ENCODE results near the gene RNF145. TPM values are rescaled to one million over a fixed set of nuclear protein-coding genes. Genes with fewer than 3 reads are reported as not detected.
A peak's percentile ranks its signal among the peaks of the same experiment; 100 is the strongest.

RNF145 gene
- total and polyA plus RNA-seq, 10 donors: 27.6 to 90.7 (median 69.6) TPM

DNA sequence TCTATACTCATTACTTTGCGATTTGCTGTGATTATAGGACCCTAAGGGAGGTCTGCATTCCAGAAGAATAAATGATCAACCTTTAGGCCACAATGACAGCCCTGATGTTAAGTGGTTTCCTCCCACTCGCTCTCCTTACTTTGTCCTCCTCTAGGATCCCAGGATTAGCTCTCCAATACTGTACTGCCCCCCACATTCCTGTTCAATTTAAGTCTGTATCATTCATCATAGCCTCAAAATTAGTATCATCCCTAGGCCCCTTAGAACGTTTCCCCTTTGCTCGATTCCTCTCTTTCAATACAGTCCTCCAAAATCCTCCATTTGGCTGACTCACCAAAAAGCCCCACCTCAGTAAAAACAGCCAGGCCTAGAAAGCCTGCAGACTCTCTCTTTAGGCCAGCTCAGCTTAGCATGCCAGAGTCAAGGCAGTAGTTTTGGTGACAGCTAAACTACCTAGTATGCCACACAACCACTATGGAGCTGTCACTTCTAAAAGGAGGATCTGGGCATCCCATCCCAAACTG is 24.4 kb downstream of the RNF145 start:
- Histone ChIP-seq H3K9me3 (no peaks in the 10 kb centered on the region), H3K27ac (peak overlapping the region in 4 of 8 donors; percentile 2 to 26 (median 22)), H3K36me3 (peaks cover 0 to 65% (median 11%) of the 10 kb centered on the region in 6 donors), H3K4me3 (no peak overlapping the region), H3K27me3 (replicated peaks in 1 of 7) (no peaks in the 10 kb centered on the region), H3K4me1 (peaks cover 27 to 75% (median 45%) of the 10 kb centered on the region in 6 donors)
- TF ChIP-seq, protein P1, sequence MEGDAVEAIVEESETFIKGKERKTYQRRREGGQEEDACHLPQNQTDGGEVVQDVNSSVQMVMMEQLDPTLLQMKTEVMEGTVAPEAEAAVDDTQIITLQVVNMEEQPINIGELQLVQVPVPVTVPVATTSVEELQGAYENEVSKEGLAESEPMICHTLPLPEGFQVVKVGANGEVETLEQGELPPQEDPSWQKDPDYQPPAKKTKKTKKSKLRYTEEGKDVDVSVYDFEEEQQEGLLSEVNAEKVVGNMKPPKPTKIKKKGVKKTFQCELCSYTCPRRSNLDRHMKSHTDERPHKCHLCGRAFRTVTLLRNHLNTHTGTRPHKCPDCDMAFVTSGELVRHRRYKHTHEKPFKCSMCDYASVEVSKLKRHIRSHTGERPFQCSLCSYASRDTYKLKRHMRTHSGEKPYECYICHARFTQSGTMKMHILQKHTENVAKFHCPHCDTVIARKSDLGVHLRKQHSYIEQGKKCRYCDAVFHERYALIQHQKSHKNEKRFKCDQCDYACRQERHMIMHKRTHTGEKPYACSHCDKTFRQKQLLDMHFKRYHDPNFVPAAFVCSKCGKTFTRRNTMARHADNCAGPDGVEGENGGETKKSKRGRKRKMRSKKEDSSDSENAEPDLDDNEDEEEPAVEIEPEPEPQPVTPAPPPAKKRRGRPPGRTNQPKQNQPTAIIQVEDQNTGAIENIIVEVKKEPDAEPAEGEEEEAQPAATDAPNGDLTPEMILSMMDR (IDR thresholded peaks at IDR 0.05 in 8 of 11, conservative IDR thresholded peaks at IDR 0.05 in 3 of 11): no peak
- TF ChIP-seq POLR2AphosphoS5 (IDR thresholded peaks at IDR 0.05) (no peak), POLR2A (IDR thresholded peaks at IDR 0.05) (no peak)
- DNase-seq: no peak
- intact Hi-C loops (cut with DNase I; ENCODE audit: low total_unique reads): no loop called here
- 52 to 63% (median 55%) methylated on average over 4 of the region's 4 CpGs for WGBS, 5 donors

- H3K27ac ChIP-seq: peak overlapping the region in 1 of 8 donors; percentile 52
Observed at GRCh38 chr5:159184236-159184635, 25.1 kb downstream of the RNF145 start.

DNA sequence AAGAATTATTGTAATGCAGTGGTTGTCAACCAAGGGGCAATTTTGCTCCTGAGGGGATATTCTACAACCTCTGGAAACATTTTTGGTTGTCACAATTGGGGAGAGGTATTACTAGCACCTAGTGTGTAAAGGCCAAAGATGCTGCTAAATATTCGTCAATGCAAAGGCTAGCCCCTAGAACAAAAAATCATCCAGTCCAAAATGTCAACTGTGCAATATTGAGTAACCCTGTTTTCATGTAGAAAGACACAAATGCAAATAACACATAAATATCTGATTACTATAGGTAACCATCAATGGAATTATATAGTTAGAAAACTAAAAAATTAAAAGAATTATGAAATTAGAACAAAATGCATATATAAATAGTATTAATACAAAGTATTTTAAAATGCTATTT is 26.1 kb downstream of the RNF145 start:
- H3K4me1 ChIP-seq: peaks cover 27 to 86% (median 51%) of the 10 kb centered on the region in 6 donors
- intact Hi-C loops (cut with DNase I; ENCODE audit: low total_unique reads): no loop called here
- no peak for DNase-seq
- peak overlapping the region in 5 of 8 donors; percentile 24 to 58 (median 34) for H3K27ac ChIP-seq
- no peaks in the 10 kb centered on the region for H3K9me3 ChIP-seq
- WGBS, 5 donors: 0 to 85% (median 0%) methylated on average over 1 of the region's 1 CpG
- H3K36me3 ChIP-seq: peaks cover 0 to 65% (median 6%) of the 10 kb centered on the region in 6 donors
- H3K4me3 ChIP-seq: no peak overlapping the region
- no peak for TF ChIP-seq POLR2AphosphoS5 (IDR thresholded peaks at IDR 0.05)
- TF ChIP-seq POLR2A (IDR thresholded peaks at IDR 0.05): no peak
- TF ChIP-seq, protein P1 (IDR thresholded peaks at IDR 0.05 in 8 of 11, conservative IDR thresholded peaks at IDR 0.05 in 3 of 11): no peak
- no peaks in the 10 kb centered on the region for H3K27me3 ChIP-seq (replicated peaks in 1 of 7)

More at GRCh38 chr5:159184236-159184635, 25.1 kb downstream of the RNF145 start:
- peaks cover 0 to 63% (median 5%) of the 10 kb centered on the region in 6 donors for H3K36me3 ChIP-seq
- TF ChIP-seq, protein P1 (IDR thresholded peaks at IDR 0.05 in 8 of 11, conservative IDR thresholded peaks at IDR 0.05 in 3 of 11): no peak
- TF ChIP-seq POLR2A (IDR thresholded peaks at IDR 0.05) (no peak), POLR2AphosphoS5 (IDR thresholded peaks at IDR 0.05) (no peak)
- DNase-seq: no peak
- H3K4me1 ChIP-seq: peaks cover 27 to 77% (median 50%) of the 10 kb centered on the region in 6 donors
- intact Hi-C loops (cut with DNase I; ENCODE audit: low total_unique reads): no loop called here
- 77 to 91% (median 90%) methylated on average over 3 of the region's 3 CpGs for WGBS, 5 donors
- H3K4me3 ChIP-seq: no peak overlapping the region
- H3K27me3 ChIP-seq (replicated peaks in 1 of 7): no peaks in the 10 kb centered on the region
- no peaks in the 10 kb centered on the region for H3K9me3 ChIP-seq

GRCh38 chr5:159182691-159183090 is 26.7 kb downstream of the RNF145 start:
- peaks cover 0 to 65% (median 6%) of the 10 kb centered on the region in 6 donors for H3K36me3 ChIP-seq
- H3K27me3 ChIP-seq (replicated peaks in 1 of 7): no peaks in the 10 kb centered on the region
- peak overlapping the region in 6 of 8 donors; percentile 16 to 58 (median 34) for H3K27ac ChIP-seq
- H3K9me3 ChIP-seq: no peaks in the 10 kb centered on the region
- DNase-seq: no peak
- no peak for TF ChIP-seq POLR2AphosphoS5 (IDR thresholded peaks at IDR 0.05)
- TF ChIP-seq POLR2A (IDR thresholded peaks at IDR 0.05): no peak
- TF ChIP-seq, protein P1 (IDR thresholded peaks at IDR 0.05 in 8 of 11, conservative IDR thresholded peaks at IDR 0.05 in 3 of 11): no peak
- H3K4me3 ChIP-seq: no peak overlapping the region
- WGBS, 5 donors: 66 to 77% (median 74%) methylated on average over 1 of the region's 1 CpG
- intact Hi-C loops (cut with DNase I; ENCODE audit: low total_unique reads): no loop called here
- H3K4me1 ChIP-seq: peaks cover 27 to 83% (median 47%) of the 10 kb centered on the region in 6 donors

All from spleen (tissue), 11 donors.